Activated CD4-positive, CD25-positive, alpha-beta regulatory T cell (primary cell): ENCODE measurements around the gene SPSB3.

Experiments used
- DNase-seq, 4 experiments: peaks; one replicate each; lab custom pipeline; 2025; lab: John Stamatoyannopoulos, UW

Gene SPSB3

GRCh38 chr16:1782408-1783264 lies at the start of gene SPSB3, which contains the start of gene NUBP2:
Gene SPSB3 (minus strand): TSS chr16:1782571. CDS start chr16:1781483, 1,088 bp downstream.
Gene NUBP2 (plus strand): TSS chr16:1782960. CDS start chr16:1783021, 61 bp downstream.
- peak; percentile 94 to 95 (median 94) for DNase-seq

GRCh38 chr16:1831186-1832075 lies 49.1 kb upstream of the SPSB3 start:
- no peak for DNase-seq

- no peak for DNase-seq
Measured at GRCh38 chr16:1830213-1830612, 47.8 kb upstream of the SPSB3 start.

GRCh38 chr16:1828645-1829410 lies 46.5 kb upstream of the SPSB3 start:
- no peak for DNase-seq

GRCh38 chr16:1826691-1827573 lies 44.6 kb upstream of the SPSB3 start, which contains the start of the genes FAHD1 and HAGH:
Gene FAHD1 (plus strand): TSS chr16:1827206. CDS start chr16:1827239, 33 bp downstream.
Gene HAGH (minus strand): TSS chr16:1826825. CDS start chr16:1826787, 38 bp downstream.
- DNase-seq = peak; percentile 67 to 77 (median 73)

GRCh38 chr16:1825864-1826690 lies 43.7 kb upstream of the SPSB3 start:
- DNase-seq = peak; percentile 37 to 69 (median 58)

- DNase-seq = no peak
Measured at GRCh38 chr16:1825381-1825863, 43.1 kb upstream of the SPSB3 start.

GRCh38 chr16:1823821-1824220 lies 41.5 kb upstream of the SPSB3 start:
- no peak for DNase-seq

GRCh38 chr16:1822801-1823200 lies 40.4 kb upstream of the SPSB3 start:
- no peak for DNase-seq

GRCh38 chr16:1821861-1822611 lies 39.7 kb upstream of the SPSB3 start:
- DNase-seq = no peak

- DNase-seq = no peak
Measured at GRCh38 chr16:1820946-1821290, 38.5 kb upstream of the SPSB3 start.

- DNase-seq = no peak
Measured at GRCh38 chr16:1820096-1820945, 38.0 kb upstream of the SPSB3 start.

- DNase-seq = no peak
Measured at GRCh38 chr16:1819611-1820010, 37.2 kb upstream of the SPSB3 start.

GRCh38 chr16:1818873-1819525 lies 36.6 kb upstream of the SPSB3 start:
- no peak for DNase-seq

- no peak for DNase-seq
Measured at GRCh38 chr16:1818204-1818872, 36.0 kb upstream of the SPSB3 start.

- DNase-seq = no peak
Measured at GRCh38 chr16:1817716-1818115, 35.3 kb upstream of the SPSB3 start.

- no peak for DNase-seq
Measured at GRCh38 chr16:1817276-1817589, 34.9 kb upstream of the SPSB3 start.
